CD4-positive, alpha-beta T cell treated with Interferon alpha-2 for 1 hour (primary cell): ENCODE measurements around the gene NOVA2.

Source experiments
- DNase-seq, 2 donors: peaks; one replicate each; pipeline ENCODE4 v3.0.0-alpha.2; 2020 to 2022

The NOVA2 gene

GRCh38 chr19:46000491-46001246 is 27.0 kb upstream of the NOVA2 start:
- peak; percentile 77 to 85 for DNase-seq

DNA sequence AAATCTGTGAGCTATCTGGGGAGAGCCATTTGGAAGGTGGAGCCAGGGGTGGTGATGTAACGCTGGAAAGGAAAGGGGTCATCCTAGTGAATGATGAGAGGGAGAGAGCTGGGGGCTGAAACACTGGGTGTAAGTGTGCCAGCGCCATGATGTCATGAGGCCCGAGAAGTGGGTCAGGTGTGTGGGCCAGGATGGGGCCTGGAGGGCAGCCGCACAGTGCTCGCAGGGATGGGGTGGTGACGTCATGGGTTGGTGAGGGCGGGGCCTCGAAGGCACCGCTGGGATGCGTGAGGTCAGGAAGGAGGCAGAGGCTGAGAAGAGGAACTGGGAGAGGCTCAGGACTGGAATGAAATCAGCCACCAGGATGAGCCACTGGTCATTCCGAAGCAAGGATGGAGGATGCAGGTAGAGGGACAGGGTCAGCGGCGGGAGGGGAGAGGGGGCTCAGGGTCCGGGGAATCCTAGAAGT is 26.0 kb upstream of the NOVA2 start:
- peak; percentile 23 to 26 for DNase-seq

DNA sequence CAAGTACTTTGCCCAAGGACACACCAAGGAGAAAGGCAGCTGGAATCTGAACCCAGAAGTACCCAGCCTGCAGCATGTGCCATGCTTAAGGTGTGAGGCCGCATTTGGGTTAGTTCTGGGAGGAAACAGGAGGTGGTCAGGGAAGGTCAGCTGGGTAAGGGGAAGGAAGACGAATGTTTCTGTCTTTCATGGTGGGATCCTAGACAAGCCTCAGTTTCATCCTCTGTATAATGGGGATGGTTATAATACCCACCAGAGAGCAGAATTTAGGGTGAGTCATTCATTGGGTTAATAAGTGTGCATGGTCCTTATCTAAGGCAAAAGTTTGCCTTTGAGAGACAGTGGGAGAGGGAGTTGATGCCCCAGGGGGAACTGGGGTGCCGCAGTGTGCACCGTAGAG is 25.2 kb upstream of the NOVA2 start:
- DNase-seq, result no peak

- DNase-seq, result no peak
Observed at GRCh38 chr19:45996933-45997332, 23.3 kb upstream of the NOVA2 start.

DNA sequence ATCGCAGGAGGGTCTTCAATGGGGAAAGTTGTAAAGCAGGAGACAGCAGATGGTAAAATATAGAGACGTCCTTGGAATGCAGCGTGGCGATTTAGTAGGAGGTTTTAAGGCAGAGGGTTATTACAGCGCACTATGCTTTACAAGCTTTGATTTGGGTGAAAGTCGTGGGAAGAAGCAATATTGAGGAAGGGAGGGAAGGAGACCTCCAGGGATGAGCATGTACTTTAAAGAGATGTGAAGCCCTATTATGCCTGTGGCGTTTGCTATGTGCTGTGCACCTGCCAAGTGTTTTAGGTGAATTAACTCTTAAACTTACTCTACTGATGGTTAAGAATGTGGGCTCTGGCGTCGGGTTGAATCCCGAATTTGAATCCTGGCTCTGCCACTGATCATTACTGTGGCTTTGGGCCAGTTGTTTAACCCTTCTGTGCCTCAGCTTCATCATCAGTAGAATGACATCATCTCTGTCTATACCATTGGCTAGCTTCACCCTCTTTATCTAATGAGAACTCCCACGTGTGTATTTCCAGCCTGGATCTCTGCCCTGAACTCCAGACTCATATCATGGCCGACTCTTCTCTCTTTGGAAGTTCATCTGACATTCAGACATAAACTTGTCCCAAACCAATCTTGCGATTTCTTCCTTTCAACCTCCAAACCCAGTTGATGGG is 22.2 kb upstream of the NOVA2 start:
- DNase-seq, result no peak

- peak; percentile 98 to 100 for DNase-seq
Observed at GRCh38 chr19:45994998-45995714, 21.5 kb upstream of the NOVA2 start, which contains the start of gene CCDC61. TSS of gene CCDC61 (plus strand) at chr19:45995467. CDS start at chr19:46003019, 7,552 bp downstream.

DNA sequence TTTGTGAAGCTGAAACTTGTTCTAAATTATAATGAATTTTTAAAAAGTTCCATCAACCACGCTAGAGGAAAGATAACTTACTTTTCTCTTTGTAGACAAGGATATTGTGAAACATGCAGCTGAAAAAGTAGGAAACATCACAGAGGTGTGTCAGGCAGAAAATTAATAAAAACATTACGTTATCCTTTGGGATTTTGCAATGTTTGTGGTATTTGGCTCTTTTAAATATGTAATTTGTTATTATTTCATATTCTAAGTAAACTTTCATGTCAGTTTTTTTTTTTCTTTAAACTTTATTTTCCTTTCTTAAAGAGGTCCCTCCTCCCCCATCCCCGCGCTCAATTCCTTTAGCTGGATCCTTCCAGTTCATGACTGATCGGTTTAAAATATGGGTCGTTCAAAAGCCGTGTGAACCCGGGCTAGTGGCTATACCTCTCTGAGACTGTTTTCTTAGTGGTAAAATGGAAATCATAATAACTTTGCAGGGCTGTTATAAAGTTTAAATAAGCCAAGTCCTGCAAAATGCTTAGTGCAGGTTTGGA is 20.9 kb upstream of the NOVA2 start:
- no peak for DNase-seq

GRCh38 chr19:45990113-45990728 is 16.6 kb upstream of the NOVA2 start:
- DNase-seq, result no peak

GRCh38 chr19:45985321-45985720 is 11.7 kb upstream of the NOVA2 start:
- no peak for DNase-seq

DNA sequence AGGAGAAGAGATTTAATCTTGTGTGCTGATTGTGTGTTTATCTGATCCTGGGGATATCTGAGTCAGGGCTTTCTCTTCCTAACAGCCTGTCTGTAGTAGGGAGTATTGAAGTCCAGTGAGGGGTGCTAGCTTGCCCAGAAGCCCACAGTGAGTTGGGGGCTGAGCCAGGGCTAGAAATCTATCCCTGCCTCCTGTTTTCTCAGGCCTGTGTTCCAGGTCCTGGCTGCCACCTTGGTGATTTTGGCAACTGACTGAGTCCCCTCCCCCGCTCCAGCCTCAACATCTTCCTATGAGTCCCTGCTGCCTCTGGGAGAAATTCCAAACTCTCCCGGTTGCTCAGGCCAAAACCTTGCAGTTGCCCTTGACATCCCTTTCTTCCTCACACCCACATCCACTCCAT is 7.7 kb upstream of the NOVA2 start:
- no peak for DNase-seq

DNA sequence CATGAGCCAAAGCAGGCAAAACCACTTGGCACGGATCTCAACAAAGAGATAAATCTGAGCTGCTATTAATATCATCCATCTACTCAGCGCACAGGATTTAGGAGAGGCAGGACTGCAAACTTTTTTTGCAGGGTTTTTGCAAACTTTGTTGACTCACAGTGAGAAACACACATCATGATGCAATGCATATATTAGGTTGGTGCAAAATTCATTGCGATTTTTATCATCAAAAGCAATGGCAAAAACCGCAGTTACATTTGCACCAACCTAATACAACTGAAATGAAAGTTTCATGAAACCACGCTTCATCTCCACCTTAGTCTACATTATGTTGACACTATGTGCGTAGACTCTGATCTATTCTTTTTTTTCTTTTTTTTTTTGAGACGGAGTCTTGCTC is 4.5 kb upstream of the NOVA2 start:
- DNase-seq, result no peak

DNA sequence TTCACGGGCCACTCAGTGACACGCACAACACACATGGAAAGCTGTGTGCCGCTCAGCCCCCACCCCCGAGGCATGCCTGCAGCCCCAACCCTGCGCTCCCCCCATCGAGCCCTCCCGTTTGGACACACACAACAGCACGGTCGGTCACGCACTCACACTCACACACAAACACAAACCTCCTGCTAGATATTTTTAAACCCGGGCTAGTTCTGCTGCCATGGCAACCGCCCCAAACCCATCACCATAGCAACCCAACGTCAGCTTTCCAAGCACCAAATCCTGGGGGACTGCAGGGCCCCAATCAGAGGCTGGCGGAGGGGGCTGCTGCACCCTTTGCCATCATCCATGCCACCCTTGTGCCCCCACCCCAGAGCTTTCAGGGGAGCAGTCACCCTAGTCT is 2.5 kb upstream of the NOVA2 start:
- no peak for DNase-seq

DNA sequence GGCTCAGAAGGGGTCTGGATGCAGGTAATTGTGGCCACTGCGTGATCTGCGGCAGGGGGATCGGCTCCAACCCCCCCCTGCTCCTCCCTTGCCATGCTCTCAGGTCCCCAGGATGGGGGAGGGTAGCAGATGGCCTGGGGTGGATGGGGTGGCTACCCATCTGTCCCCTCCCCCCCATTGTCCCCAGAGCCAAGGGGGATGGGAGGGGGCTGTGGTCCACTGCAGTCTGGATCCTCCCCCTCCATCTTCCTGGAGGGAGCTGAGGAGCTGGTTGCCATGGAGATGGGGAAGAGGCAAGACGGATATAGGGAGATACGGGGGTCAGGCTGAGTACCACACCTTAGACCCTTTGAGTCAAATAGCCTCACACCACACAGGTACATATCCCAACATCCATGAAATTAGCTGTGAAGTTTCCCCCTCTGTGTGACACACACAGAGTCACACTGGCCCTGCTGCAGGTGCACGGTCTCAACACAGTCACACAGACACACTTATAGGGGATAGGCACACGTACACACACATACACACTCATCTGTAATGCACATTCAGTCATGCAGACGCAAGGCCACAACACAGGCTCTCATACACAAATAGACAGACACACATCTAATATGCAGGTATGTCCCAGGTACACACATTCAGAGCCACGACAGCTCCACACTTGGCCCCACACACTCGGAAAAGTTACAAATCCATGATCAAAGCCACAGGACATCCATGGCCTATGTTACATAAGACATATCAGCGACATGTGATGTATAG is 1.8 kb upstream of the NOVA2 start:
- DNase-seq, result no peak

DNA sequence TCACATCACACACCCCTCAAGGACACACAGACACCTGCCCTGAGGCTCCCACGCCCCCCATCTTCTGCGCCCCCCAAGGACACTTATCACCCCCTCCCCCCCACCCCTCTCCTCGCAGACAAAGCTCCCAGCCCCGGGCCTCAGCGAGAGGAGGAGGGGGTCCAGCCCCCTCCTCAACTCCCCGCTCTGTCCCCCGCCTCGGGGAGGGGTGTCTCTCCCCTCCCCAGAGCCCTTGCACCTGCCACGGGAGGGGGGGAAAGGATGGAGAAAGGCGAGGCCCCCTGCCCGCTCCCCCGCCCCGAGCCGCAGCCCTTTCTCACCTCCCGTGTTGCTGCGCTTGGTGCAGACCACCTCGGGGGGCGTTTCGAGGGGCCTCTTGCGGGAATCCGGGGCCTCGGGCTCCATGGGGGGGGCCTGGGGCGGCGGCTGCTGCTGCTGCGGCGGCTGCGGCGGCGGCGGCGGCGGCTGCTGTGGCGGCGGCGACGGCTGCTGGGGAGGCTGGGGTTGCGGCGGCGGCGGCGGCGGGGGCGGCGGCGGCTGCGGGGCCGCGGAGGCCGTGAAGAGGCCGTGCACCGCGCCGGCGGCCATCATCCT is 621 bp downstream of the NOVA2 start:
- peak in 1 of 2 donors; percentile 14 for DNase-seq

- peak; percentile 29 to 47 for DNase-seq
Observed at GRCh38 chr19:45972081-45972946, 1.4 kb downstream of the NOVA2 start.

GRCh38 chr19:45971260-45971902 is 2.3 kb downstream of the NOVA2 start:
- no peak for DNase-seq

DNA sequence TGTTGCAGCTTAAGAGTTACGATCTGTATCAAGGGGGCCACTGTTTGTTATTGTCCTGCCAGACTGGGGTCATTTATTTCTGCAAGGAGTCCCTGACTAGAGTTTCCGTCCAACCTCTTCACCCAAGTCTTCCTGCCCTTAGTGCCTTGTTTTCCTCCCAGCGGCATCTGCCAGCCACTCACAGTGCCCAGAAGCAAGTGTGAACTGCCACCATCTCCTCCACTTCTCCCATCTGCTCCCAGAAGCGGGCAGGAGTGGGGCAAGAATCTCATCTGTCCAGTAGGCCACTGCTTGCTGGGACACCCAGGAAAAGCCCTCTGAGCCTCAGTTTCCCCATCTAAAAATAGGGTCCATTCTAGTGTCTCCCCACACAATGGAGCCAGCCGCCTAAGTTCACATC is 4.0 kb downstream of the NOVA2 start:
- DNase-seq, result no peak

DNA sequence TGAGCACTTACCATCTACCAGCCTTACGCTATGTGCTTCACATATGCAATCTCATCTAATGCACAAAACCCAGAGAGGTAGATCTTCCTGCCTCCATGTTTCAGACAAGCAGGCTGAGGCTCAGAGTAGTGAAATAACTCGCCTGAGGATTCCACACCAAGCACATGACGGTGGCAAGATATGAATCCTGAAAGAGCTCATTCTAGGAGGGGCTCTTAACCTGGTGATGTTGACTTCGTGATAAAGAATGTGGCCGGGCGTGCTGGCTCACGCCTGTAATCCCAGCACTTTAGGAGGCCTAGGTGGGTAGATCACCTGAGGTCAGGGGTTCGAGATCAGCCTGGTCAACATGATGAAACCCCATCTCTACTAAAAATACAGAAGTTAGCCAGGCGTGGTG is 5.0 kb downstream of the NOVA2 start:
- no peak for DNase-seq

DNA sequence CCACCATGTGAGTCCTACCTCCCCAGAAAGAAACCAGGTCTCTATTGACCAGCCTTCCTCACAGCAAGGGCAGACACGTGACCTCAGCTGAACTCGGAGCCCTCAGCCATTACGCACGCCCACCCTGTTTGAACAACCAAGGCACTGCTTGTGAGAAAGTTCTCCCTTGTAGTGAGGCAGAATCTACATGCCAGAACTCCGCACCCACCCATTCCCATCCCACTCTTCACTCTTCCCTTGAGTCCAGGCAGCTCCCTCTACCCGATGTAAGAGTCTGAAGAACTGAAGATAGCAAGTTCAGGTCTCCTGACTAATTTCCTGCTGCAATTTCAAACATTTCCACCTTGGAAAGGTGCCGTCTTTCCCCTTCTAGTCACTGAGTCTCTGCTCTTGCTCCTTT is 6.4 kb downstream of the NOVA2 start:
- DNase-seq, result no peak

- DNase-seq, result no peak
Observed at GRCh38 chr19:45962021-45962420, 11.6 kb downstream of the NOVA2 start.
